HG03066 (cell line): ENCODE results near the gene PDE11A.

ENCODE experiments used
- ATAC-seq: cut with Tn5 transposase; IDR thresholded peaks from one replicate; pipeline ENCODE4 v1.9.1; 2021; ENCODE audit warnings: low read depth; ENCODE audit not compliant: unreplicated experiment

The PDE11A gene

GRCh38 chr2:177612659-177613058 is 459.9 kb downstream of the PDE11A start:
- ATAC-seq, result no peak

GRCh38 chr2:177611310-177611886 is 461.2 kb downstream of the PDE11A start:
- no peak for ATAC-seq

GRCh38 chr2:177610813-177611212 is 461.8 kb downstream of the PDE11A start:
- ATAC-seq, result no peak

- no peak for ATAC-seq
These were observed 465.9 kb downstream of the PDE11A start for GRCh38 chr2:177606636-177607035.

- no peak for ATAC-seq
These were observed 468.1 kb downstream of the PDE11A start for GRCh38 chr2:177604271-177605065.

GRCh38 chr2:177603768-177604167 is 468.8 kb downstream of the PDE11A start:
- no peak for ATAC-seq

GRCh38 chr2:177603181-177603580 is 469.4 kb downstream of the PDE11A start:
- ATAC-seq, result no peak

GRCh38 chr2:177602611-177603164 is 469.9 kb downstream of the PDE11A start:
- no peak for ATAC-seq

- no peak for ATAC-seq
These were observed 471.7 kb downstream of the PDE11A start for GRCh38 chr2:177600917-177601316.

GRCh38 chr2:177599956-177600355 is 472.6 kb downstream of the PDE11A start:
- no peak for ATAC-seq

- no peak for ATAC-seq
These were observed 473.4 kb downstream of the PDE11A start for GRCh38 chr2:177599139-177599688.

GRCh38 chr2:177598326-177599138 is 474.0 kb downstream of the PDE11A start:
- ATAC-seq, result no peak

GRCh38 chr2:177597759-177598158 is 474.8 kb downstream of the PDE11A start:
- no peak for ATAC-seq

GRCh38 chr2:177596866-177597265 is 475.7 kb downstream of the PDE11A start:
- ATAC-seq, result no peak

- ATAC-seq, result no peak
These were observed 477.3 kb downstream of the PDE11A start for GRCh38 chr2:177595126-177595845.

- ATAC-seq, result no peak
These were observed 479.2 kb downstream of the PDE11A start for GRCh38 chr2:177593402-177593801.

- ATAC-seq, result no peak
These were observed 479.6 kb downstream of the PDE11A start for GRCh38 chr2:177592945-177593344.

GRCh38 chr2:177592397-177592796 is 480.2 kb downstream of the PDE11A start:
- no peak for ATAC-seq

GRCh38 chr2:177589186-177589585 is 483.4 kb downstream of the PDE11A start:
- ATAC-seq, result no peak

GRCh38 chr2:177588671-177589070 is 483.9 kb downstream of the PDE11A start:
- ATAC-seq, result no peak
